ENCODE measurements around the gene LETMD1. TPM values are rescaled to one million over a fixed set of nuclear protein-coding genes. Genes with fewer than 3 reads are reported as not detected.

LETMD1 gene
- total RNA-seq, 1 experiment from 2014 or later, result 65.8 TPM

- H3K36me3 Mint-ChIP-seq (ENCODE audit: insufficient read depth, unreplicated experiment), result peaks cover 18% of the 10 kb centered on the region
- TSS peak; percentile 71 for BruUV-seq (replicated peaks)
- no peak for TF ChIP-seq CTCF (IDR thresholded peaks at IDR 0.05; ENCODE audit: unreplicated experiment)
- POLR2A ChIA-PET, result interaction anchor here (0.7 to 8.5 kb wide), 20 partner anchors 11 to 910 kb away, joined by 3 to 132 read pairs (median 10); partner anchors contain the start of genes ATF1, CSRNP2, DAZAP2 and LETMD1
- H3K4me1 Mint-ChIP-seq (ENCODE audit: insufficient read depth, unreplicated experiment), result peaks cover 34% of the 10 kb centered on the region
- intact Hi-C loops (cut with micrococcal nuclease), result no loop called here
- no peaks in the 10 kb centered on the region for H3K9me3 Mint-ChIP-seq (ENCODE audit: unreplicated experiment)
- peak overlapping the region; percentile 99 for H3K27ac Mint-ChIP-seq (ENCODE audit: low read depth, unreplicated experiment)
- no peaks in the 10 kb centered on the region for H3K27me3 Mint-ChIP-seq (ENCODE audit: insufficient read depth, unreplicated experiment)
- peak overlapping the region; percentile 77 for H3K4me3 Mint-ChIP-seq (ENCODE audit: unreplicated experiment)
- DNase-seq (ENCODE audit: unreplicated experiment), result no peak
- CTCF ChIA-PET, result interaction anchor here (0.9 to 3.0 kb wide), 3 partner anchors 23 to 260 kb away, joined by 3 to 21 read pairs (median 9); no protein-coding TSS in a partner anchor
These were observed 22.7 kb upstream of the LETMD1 start for GRCh38 chr12:51025338-51025835.

GRCh38 chr12:51025836-51026638, 22.1 kb upstream of the LETMD1 start, which contains the start of gene SLC11A2:
SLC11A2 (minus strand) TSS chr12:51026384; CDS start chr12:51010728, 15,656 bp downstream.
- ChIA-PET POLR2A (interaction anchor here (0.6 to 8.5 kb wide), 34 partner anchors 10 to 1878 kb away, joined by 3 to 132 read pairs (median 5); partner anchors contain the start of genes ATF1, CSRNP2, DAZAP2 and DIP2B), CTCF (interaction anchor here (0.5 to 3.0 kb wide), 11 partner anchors 19 to 1897 kb away, joined by 3 to 21 read pairs (median 3); no protein-coding TSS in a partner anchor)
- Mint-ChIP-seq H3K36me3 (ENCODE audit: insufficient read depth, unreplicated experiment) (peaks cover 12% of the 10 kb centered on the region), H3K4me3 (ENCODE audit: unreplicated experiment) (peak within 1 kb of the TSS; percentile 77), H3K27me3 (ENCODE audit: insufficient read depth, unreplicated experiment) (no peaks in the 10 kb centered on the region), H3K27ac (ENCODE audit: low read depth, unreplicated experiment) (peak within 1 kb of the TSS; percentile 99), H3K9me3 (ENCODE audit: unreplicated experiment) (no peaks in the 10 kb centered on the region), H3K4me1 (ENCODE audit: insufficient read depth, unreplicated experiment) (peaks cover 34% of the 10 kb centered on the region)
- no TSS peak for BruUV-seq (replicated peaks)
- peak; percentile 96 for DNase-seq (ENCODE audit: unreplicated experiment)
- TF ChIP-seq CTCF (IDR thresholded peaks at IDR 0.05; ENCODE audit: unreplicated experiment), result no peak
- intact Hi-C loops (cut with micrococcal nuclease), result no loop called here

GRCh38 chr12:51027342-51027835, 20.7 kb upstream of the LETMD1 start:
- ChIA-PET POLR2A (interaction anchor here (0.6 to 8.5 kb wide), 27 partner anchors 9 to 1443 kb away, joined by 3 to 132 read pairs (median 7); partner anchors contain the start of genes ATF1, CSRNP2 and LETMD1), CTCF (interaction anchor here (0.5 to 3.0 kb wide), 22 partner anchors 8 to 1013 kb away, joined by 3 to 29 read pairs (median 4); no protein-coding TSS in a partner anchor)
- no peaks in the 10 kb centered on the region for H3K9me3 Mint-ChIP-seq (ENCODE audit: unreplicated experiment)
- no peak overlapping the region for H3K27ac Mint-ChIP-seq (ENCODE audit: low read depth, unreplicated experiment)
- H3K36me3 Mint-ChIP-seq (ENCODE audit: insufficient read depth, unreplicated experiment), result no peaks in the 10 kb centered on the region
- H3K27me3 Mint-ChIP-seq (ENCODE audit: insufficient read depth, unreplicated experiment), result no peaks in the 10 kb centered on the region
- peaks cover 27% of the 10 kb centered on the region for H3K4me1 Mint-ChIP-seq (ENCODE audit: insufficient read depth, unreplicated experiment)
- TF ChIP-seq CTCF (IDR thresholded peaks at IDR 0.05; ENCODE audit: unreplicated experiment), result no peak
- no TSS peak for BruUV-seq (replicated peaks)
- intact Hi-C loops (cut with micrococcal nuclease), result no loop called here
- H3K4me3 Mint-ChIP-seq (ENCODE audit: unreplicated experiment), result peak overlapping the region; percentile 70
- DNase-seq (ENCODE audit: unreplicated experiment), result no peak
